Measurements from ENCODE around the gene PHF13.

- TF ChIP-seq POLR2A (IDR thresholded peaks at IDR 0.05) = no peak
- no peak for TF ChIP-seq CTCF (IDR thresholded peaks at IDR 0.05)
- TF ChIP-seq POLR2AphosphoS5 (IDR thresholded peaks at IDR 0.05) = no peak
- TF ChIP-seq EP300 (IDR thresholded peaks at IDR 0.05) = no peak
Measured at GRCh38 chr1:6631058-6631457, 17.5 kb downstream of the PHF13 start.
